Measurements from ENCODE around the gene CBX5.
"Not testable (repeated sequence)": the region's sequence is repeated elsewhere in the genome, so short reads cannot be mapped to it uniquely, and the experiment has no call there.

The CBX5 gene

GRCh38 chr12:54294953-54295566, 15.1 kb upstream of the CBX5 start:
- FAIRE-seq (no peak), DNase-seq (ENCODE audit: insufficient read length, low spot score) (no peak)

- FAIRE-seq (no peak), DNase-seq (ENCODE audit: insufficient read length, low spot score) (peak; percentile 59)
These were observed 14.4 kb upstream of the CBX5 start for GRCh38 chr12:54294152-54294952.

DNA sequence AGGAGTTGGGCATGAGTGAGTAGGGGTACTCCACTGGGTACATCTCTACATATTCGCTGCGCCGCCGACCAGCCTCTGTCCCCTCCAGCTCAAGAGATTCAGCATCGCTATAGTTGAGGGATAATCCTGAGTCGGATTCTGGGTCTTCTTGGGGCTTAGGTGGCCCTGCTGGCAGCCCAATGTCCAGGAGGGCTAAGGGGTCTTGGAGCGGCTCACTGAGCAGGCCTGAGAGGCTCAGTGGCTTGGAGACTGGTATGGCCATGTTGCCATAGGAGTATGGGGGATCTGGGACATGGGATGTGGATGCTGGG, 13.0 kb upstream of the CBX5 start:
- no peak for DNase-seq (ENCODE audit: insufficient read length, low spot score)
- no peak for FAIRE-seq

- DNase-seq (ENCODE audit: insufficient read length, low spot score): no peak
- FAIRE-seq: no peak
These were observed 12.4 kb upstream of the CBX5 start for GRCh38 chr12:54292083-54292930.

- DNase-seq (ENCODE audit: insufficient read length, low spot score) (no peak), FAIRE-seq (no peak)
These were observed 7.6 kb upstream of the CBX5 start for GRCh38 chr12:54287261-54288157.

DNA sequence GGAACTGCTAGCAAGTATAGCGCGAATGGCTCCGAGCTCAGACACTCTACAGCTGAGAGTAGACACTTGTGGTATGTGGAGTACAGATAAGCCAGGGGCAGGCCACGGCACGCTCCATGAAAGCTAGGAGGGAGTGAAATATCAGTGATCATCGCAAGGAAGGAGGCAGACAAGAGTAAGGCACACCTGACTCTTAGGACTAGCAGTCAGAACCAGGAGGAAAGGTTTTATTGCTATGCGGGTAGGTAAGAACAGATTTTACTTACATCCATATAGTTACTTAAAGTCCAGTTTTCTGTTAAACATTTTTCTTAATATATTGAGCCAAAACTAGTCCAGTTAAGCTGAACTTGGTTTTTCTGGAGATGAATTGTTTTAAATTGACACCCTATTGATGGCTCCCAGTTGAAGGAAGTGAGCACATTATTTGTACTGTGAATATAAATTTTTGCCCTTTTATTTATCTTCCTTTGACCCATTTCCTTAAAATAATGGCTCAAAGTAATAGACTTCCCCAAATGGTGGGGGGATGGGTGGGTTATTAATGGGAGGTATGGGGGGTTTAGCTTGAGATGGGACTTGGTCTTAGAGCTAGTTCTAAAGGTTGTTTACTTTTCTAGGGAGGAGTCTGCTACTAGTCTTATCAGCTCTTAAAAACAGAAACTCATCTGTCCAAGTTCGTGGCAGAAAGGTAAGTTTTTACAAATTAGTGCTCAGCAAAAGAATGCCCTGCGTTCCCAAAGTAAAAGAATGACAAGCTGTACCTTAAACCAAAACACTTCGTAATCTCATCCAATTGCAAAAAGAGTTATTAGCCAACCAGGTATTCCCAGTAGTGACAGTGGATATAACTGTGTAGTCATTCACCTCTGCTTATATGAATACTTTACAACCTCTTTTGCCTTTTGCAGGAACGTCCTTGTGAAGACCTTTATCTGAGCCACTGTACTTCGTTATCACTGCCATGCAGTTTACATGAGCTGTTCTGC, 6.4 kb upstream of the CBX5 start:
- no peak for DNase-seq (ENCODE audit: insufficient read length, low spot score)
- FAIRE-seq: no peak

DNA sequence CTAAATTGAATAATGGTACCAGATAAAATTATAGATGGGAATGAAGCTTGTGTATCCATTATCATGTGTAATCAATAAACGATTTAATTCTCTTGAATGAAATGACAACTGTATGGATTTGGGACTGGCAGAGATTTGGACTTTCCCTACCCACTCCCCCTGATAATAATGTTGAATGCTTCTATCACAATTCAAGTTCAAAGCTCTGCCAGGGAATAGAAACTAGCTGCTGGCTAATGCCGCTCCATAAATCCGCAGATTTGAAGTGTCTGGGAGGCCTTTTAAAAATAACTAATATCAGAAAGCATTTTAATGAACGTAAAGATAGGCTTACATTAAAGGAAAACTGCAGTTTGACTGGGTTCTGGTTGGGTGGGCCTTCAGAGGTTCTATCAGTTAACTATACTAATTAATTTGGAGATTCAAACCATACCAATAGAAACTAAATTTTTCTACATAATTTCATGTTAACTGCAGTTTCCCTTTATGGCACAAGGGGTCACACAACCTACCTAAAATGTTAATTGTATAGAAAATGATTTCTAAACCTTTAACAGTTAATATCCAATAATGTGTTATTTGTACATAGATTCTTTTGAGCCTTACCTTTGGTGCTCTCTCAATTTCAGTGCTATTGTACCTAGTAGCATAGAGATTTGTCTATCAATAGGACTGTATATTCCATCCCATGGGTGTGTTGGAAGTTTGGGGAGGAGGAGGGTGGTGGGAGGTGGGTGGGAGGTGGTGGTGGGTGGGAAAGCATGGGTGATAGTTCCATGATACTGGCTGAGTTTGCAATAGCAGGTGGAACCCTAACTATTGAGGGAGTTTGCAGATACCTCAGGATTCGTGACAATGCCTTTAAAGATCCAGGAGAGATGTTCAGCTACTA, 5.5 kb upstream of the CBX5 start:
- FAIRE-seq (no peak), DNase-seq (ENCODE audit: insufficient read length, low spot score) (no peak)

DNA sequence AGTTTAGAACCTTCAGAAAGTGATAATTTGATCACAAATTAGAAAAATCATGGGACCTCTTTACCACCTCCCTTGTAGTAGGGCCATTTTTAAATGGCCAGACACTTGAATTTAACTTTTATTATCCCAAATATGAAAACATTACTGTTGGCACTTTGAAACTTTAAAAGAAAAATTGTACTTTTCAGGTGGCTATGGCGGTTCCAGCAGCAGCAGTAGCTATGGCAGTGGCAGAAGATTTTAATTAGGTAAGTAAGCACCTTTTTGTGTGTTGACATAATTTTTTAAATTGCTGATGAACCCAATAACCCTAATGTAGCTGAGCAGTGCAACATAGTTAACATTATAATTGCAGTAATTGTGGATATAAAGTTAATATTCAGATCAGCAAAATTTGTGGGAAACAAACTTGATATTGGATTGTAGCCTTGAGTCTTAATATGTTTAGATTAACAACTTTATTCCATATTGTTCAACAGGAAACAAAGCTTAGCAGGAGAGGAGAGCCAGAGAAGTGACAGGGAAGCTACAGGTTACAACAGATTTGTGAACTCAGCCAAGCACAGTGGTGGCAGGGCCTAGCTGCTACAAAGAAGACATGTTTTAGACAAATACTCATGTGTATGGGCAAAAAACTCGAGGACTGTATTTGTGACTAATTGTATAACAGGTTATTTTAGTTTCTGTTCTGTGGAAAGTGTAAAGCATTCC, 4.3 kb upstream of the CBX5 start:
- not testable (repeated sequence) for FAIRE-seq; DNase-seq (ENCODE audit: insufficient read length, low spot score)

- DNase-seq (ENCODE audit: insufficient read length, low spot score): no peak
- FAIRE-seq: no peak
These were observed 3.1 kb upstream of the CBX5 start for GRCh38 chr12:54282949-54283593.

DNA sequence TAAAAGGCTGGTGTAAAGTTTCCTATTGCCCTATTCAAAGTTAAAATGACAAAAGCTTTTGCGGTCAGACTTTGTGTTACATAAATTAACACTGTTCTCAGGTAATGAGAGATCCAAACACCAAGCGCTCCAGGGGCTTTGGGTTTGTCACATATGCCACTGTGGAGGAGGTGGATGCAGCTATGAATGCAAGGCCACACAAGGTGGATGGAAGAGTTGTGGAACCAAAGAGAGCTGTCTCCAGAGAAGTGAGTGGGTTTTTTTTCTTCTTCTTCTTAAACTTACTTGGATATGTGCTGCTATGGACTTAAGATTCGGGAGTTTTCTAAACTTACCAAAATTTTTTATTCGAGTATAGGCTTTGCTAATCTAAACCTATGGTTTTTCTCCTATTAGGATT, 1.8 kb upstream of the CBX5 start:
- DNase-seq (ENCODE audit: insufficient read length, low spot score); FAIRE-seq: not testable (repeated sequence)

DNA sequence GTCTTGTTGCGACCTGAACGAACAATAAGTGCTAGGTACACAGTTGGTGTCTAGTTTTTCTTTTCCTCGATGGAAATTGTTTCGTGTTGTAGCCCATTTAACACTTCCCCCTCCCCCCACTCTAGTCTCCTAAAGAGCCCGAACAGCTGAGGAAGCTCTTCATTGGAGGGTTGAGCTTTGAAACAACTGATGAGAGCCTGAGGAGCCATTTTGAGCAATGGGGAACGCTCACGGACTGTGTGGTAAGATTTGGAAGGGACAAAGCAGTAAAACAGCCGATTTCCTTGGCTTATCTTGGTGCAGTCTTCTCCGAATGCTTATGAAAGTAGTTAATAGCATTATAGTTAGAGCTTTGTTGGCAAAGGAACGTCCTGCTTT, 1.3 kb upstream of the CBX5 start:
- not testable (repeated sequence) for FAIRE-seq; DNase-seq (ENCODE audit: insufficient read length, low spot score)

DNA sequence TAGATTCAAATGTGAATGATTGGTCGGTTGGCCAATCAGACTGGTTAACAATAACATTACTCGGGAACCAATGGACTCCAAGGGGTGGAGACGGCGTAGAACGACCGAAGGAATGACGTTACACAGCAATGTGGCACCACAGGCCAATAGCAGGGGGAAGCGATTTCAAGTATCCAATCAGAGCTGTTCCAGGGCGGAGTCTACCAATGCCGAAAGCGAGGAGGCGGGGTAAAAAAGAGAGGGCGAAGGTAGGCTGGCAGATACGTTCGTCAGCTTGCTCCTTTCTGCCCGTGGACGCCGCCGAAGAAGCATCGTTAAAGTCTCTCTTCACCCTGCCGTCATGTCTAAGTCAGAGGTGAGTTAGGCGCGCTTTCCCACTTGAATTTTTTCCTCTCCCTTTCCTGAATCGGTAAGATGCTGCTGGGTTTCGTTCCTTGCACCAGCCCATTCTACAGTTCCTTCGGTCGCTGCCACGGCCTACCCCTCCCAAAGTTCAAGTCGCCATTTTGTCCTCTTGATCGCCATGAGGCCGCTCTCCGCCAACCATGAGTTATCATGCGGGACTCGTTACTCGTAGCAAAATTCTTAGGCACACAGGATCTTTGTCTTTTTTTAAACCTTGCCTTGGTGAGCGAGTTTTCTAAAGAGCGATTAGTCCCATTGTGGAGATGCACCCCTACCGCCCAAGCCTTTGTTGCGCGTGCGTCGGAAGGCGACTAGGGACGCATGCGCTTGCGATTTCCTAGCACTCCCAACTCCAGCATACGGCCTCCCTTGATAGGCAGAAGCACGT, 742 bp upstream of the CBX5 start, which contains the start of gene HNRNPA1:
Gene HNRNPA1 (plus strand): TSS at position 259 of the 793 bp plus-strand sequence. CDS start 82 bp downstream, at position 341.
- FAIRE-seq: peak; percentile 66
- peak; percentile 98 for DNase-seq (ENCODE audit: insufficient read length, low spot score)

GRCh38 chr12:54279227-54279631, 693 bp downstream of the CBX5 start:
- DNase-seq (ENCODE audit: insufficient read length, low spot score): no peak
- FAIRE-seq: no peak

DNA sequence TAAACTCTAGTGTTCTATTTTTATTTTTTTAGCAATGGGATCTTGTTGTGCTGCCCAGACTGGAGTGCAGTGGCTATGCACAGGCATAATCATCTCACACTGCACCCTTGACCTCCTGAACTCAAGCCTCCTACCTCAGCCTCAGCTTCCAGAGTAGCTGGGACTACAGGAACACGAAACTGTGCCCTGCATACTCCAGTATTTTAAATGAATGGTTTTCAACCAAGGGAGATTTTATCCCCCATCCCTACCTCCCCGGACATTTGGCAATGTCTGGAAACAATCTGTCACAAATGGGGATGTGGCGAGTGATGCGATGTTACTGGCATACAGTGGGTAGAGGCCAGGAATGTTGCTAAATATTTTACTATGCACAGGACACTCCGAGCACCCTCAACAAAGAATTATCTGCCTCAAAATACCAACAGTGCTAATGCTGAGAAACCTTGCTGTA, 2.1 kb downstream of the CBX5 start:
- no peak for FAIRE-seq

GRCh38 chr12:54276368-54276767, 3.6 kb downstream of the CBX5 start:
- FAIRE-seq: no peak
- no peak for DNase-seq (ENCODE audit: insufficient read length, low spot score)

More for the DNA sequence above, 2.1 kb downstream of the CBX5 start:
- no peak for DNase-seq (ENCODE audit: insufficient read length, low spot score)

- no peak for FAIRE-seq
These were observed 5.9 kb downstream of the CBX5 start for GRCh38 chr12:54273981-54274380.

More at GRCh38 chr12:54273981-54274380, 5.9 kb downstream of the CBX5 start:
- DNase-seq (ENCODE audit: insufficient read length, low spot score): no peak
